HG02642 (cell line): ENCODE measurements around the gene FN3KRP.

Experiments
- ATAC-seq: cut with Tn5 transposase; IDR thresholded peaks from one replicate; pipeline ENCODE4 v1.9.1; 2021; ENCODE audit warnings: mild to moderate bottlenecking; ENCODE audit not compliant: unreplicated experiment, poor library complexity

The FN3KRP gene

DNA sequence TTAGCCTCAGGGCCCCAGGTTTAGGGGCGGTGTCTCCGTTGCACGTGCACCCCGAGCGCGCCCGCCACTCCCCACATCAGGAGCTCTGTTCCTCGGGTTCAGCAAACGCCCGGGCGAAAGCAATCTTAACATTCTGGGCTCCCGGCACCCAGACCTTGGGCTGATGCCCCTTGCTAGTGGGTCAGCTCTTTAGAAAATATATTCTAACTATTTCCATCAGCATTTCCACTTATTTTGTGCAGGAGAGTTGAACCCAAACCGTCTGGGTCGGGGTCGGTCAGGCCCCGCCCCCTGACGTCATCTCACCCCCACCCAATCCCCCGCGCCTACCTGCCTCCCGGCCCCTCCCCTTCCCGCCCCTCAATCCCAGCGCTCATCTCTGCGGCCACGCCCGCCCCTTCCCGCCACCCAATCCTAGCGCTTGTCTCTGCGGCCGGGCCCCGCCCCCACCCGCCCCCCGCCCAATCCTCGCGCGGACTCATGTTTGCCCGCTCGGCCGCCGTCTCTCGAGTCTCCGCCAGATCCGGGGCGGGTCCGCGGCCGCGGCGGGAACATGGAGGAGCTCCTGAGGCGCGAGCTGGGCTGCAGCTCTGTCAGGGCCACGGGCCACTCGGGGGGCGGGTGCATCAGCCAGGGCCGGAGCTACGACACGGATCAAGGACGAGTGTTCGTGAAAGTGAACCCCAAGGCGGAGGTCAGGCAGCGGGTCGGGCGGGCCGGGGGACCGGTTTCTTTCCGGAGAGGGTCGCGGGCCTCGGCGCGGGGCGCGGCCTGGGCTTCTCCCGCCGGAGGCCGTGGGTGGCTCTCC lies at the start of gene FN3KRP:
TSS of gene FN3KRP (plus strand) at position 504 of the 808 bp plus-strand sequence. CDS start at position 554, 50 bp downstream.
- ATAC-seq, result peak; percentile 77

DNA sequence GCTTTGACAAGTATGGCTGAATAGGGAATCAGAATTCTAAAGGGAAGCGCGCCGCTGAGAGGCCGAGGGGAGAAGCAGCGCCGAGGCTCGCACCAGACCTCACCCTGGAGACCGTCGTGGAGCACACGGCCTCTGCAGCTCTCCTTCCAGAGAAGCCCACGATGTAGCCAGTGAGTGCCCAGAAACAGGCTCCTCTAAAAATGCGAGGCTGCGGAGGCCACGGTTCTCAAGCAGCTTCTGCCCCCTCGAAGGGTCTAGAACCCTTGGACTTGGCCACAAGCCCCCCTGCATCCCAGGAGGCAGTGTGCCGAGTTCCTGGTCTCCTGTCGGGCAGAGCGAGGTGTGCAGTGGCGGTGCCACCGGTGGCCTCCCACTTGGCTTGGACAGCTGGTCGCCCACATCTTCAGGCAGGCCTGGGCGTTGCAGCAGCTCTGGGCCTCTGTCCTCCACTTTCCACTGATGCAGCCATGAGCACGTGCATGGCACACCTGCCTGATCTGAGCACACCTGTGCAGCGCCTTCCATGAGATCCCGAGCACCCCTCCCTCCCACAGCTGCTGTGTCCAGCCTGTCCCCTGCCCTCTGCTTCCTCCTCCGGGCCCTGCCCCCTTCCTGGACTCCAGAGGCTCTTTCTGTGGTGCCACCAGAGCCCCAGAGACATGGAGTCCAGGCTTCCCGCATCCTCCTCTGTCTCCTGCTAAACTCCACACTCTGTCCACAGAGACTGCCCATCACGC lies 49.4 kb upstream of the FN3KRP start:
- ATAC-seq, result no peak

- ATAC-seq, result no peak
Measured at GRCh38 chr17:82667668-82668000, 48.9 kb upstream of the FN3KRP start.

- ATAC-seq, result no peak
Measured at GRCh38 chr17:82668024-82668630, 48.4 kb upstream of the FN3KRP start.

DNA sequence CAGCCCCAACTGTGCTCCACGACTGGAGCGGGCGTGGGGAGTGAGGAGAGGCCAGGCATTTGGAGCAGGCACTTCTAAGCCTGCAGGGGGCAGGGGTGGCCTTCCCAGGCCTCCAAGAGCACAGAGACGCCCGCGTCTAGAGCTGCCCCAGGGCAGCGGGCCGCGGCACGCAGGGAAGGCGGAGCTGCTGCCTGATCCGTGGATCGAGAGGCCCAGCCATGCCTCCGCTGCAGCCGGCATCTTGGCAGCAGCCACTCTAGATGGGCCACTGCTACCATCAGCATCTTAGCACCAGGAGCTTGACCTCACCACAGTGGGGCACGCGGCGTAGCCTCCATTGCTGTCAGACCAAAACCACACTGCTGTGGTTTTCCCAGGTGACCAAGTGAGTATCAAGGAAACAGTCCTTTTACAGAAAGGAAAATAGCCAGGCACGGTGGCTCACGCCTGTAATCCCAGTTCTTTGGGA lies 47.8 kb upstream of the FN3KRP start:
- ATAC-seq, result no peak

DNA sequence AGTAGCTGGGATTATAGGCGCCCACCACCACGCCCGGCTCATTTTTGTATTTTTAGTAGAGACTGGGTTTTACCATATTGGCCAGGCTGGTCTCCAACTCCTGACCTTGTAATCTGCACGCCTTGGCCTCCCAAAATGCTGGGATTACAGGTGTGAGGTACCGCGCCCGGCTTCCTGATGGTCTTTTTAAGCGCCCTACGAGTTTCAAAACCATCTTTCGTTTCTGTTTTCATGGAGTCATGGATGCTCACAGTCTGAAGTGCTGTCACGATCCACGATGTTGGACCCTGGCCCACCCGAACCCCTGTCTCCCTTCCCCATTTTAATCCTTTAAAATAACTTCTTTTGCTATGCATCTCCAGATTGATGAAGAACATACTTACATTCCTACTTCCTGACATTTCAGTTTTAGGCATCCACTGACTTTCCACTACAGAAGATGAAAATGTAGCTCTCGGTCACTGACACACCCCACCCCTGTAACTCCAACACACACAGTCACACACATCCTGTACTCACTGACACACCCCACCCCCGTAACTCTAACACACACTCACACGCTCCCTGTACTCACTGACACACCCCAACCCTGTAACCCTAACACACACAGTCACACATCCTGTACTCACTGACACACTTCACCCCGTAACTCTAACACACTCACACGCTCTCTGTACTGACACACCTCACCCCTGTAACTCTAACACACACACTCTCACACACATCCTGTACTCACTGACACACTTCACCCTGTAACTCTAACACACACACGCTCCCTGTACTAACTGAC lies 45.6 kb upstream of the FN3KRP start:
- ATAC-seq, result no peak

- no peak for ATAC-seq
Measured at GRCh38 chr17:82674656-82675475, 41.6 kb upstream of the FN3KRP start.

DNA sequence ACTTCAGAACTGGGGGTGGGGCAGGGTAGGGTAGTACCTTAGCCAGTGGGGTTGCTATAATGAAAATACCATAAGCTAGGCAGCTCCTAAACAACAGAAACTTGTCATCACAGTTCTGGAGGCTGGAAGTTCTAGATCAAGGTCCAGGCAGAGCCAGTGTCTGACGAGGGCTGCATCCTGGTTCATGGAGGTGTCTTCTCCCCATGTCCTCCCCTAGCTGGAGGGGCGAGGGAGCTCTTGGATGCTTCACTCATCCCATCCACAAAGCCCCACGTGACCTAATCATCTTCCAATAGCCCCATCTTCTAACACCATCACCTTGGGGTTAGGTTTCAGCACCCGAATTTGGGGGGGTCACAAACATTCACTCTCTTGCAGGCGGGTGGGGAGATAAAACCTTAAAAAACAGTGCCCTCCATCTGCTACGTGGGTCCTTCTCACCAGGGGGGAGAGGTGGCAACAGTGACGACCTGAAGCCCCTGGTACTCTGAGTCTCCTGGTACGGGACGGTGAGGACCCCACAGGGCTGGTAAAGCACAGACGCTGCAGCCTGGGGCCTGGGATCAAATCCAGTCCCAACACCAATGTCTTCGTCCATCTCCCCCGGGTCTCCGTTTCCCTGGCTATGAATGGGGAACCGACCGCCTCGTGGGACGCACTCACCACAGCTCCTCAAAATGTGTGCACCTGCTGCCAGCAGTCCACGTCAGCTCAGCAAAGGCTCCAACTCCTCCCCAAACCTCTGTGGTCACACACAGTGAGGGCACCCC lies 40.8 kb upstream of the FN3KRP start:
- ATAC-seq, result no peak

GRCh38 chr17:82677353-82677925 lies 39.1 kb upstream of the FN3KRP start:
- ATAC-seq, result no peak

GRCh38 chr17:82678265-82678891 lies 38.1 kb upstream of the FN3KRP start:
- ATAC-seq, result no peak

GRCh38 chr17:82679586-82680465 lies 36.7 kb upstream of the FN3KRP start:
- ATAC-seq, result no peak

GRCh38 chr17:82681547-82681946 lies 35.0 kb upstream of the FN3KRP start:
- no peak for ATAC-seq

DNA sequence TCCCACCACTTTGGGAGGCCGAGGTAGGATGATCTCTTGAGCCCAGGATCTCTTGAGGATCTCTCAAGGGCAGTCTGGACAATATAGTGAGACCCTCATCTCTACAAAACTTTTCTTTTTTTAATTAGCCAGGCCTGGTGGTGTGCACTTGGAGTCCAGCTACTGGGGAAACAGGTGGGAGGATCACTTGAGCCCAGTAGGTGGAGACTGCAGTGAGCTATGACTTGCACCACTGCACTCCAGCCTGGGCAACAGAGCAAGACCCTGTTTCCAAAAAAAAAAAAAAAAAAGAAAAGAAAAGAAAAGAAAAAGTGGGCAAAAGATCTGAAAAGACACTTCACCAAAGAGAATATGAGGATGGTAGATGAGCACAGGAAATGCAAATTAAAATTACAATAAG lies 33.0 kb upstream of the FN3KRP start:
- no peak for ATAC-seq

DNA sequence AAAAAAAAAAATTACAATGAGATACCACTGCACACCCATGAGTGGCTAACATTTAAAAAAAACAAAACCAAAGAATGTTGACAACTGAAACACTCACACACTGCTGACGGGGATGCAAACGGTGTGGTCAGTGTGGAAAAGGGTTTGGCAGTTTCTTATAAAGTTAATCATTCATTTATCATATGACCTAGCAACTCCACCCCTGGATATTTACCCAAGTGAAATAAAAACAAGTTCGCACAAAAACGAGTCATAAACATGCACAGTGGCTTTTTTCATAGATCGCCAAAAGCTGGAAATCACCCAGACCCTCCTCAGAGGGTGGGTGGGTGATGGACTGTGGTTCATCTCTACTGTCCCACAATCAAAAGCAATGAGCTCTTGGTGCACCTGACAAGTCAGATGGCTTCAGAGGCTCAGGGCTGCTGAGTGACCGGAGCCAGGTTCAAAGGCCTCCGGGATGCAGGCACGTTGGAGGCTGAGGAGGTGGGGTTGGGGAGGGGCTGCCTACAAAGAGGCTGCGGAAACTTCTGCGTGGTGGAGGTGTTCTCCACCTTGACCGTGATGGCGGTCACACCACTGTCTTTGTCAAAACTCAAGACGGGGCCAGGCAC lies 32.2 kb upstream of the FN3KRP start:
- ATAC-seq, result no peak

DNA sequence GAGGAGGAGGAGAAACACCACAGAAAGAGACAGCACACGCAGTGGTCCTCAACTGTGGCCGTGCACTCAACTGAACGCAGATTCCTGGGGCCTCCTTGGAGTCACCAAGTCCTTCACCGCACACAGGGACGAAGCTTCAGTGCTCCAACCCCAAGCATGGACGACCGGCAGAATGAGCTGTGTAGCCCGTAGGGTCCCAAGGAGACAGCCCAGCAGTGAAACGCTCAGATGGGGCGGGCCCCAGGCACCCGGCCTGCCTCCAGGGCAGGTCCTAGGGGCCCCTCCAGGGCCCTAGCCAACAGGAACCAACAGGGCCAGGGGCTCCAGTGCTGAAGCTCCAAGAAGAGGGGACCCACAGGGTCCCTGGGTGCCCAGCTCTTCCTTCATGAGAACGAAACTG lies 31.2 kb upstream of the FN3KRP start:
- no peak for ATAC-seq

DNA sequence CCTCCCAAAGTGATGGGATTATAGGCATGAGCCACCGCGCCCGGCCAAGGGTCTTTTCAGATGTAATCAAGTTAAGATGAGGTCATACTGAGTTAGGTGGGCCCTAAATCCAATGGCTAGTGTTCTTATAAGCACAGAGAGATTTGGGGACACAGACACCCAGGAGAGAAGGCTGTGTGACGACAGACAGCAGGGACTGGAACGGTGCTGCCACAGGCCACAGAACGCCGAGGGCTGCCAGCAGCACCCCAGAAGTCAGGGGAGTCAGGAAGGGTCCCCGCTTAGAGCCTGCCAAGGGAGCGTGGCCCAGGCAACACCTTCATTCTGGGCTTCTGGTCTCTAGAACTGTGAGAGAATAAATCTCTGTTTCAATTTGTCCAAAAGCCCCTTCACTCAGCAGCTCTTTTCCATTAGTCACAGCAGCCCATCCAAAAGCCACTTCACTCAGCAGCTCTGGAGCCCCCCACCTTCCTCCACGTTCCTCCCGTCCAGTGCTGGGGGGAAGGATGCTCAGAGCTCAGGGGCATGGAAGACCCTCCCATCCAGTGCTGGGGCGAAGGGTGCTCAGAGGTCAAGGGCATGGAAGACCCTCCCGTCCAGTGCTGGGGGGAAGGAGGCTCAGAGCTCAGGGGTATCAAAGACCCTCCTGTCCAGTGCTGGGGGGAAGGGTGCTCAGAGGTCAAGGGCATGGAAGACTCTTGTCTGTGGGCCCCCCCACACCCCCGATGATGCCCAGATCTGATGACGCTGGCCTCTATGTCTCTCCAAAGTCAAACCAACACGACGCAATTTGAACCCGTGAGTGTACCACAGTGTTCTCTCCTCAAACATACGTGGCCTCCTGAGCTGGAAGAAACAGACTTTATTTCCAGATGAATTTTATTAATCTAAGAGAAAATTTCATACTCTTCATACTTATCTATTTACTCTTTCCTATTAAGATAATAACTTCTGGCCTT lies 29.9 kb upstream of the FN3KRP start:
- ATAC-seq, result no peak
